Liver (tissue), 9 donors: ENCODE measurements around the gene BRSK2. TPM values are rescaled to one million over a fixed set of nuclear protein-coding genes. Genes with fewer than 3 reads are reported as not detected.

Experiments
- DNase-seq: peaks from one replicate; pipeline ENCODE4 v3.0.0-alpha.2; 2017; ENCODE audit warnings: low spot score
- H3K27ac ChIP-seq, 2 donors: one replicate each; pipeline ENCODE4 v1.7.0; 2013; ENCODE audit warnings: inconsistent platforms in 2 of 2, low read length in 2 of 2, control low read depth in 1 of 2, low read depth in 1 of 2, mild to moderate bottlenecking in 1 of 2
- H3K27me3 ChIP-seq, 4 donors: one replicate each; pipeline versions ENCODE4 v1.6.1 to v1.7.0; 2013; ENCODE audit warnings: low read length in 3 of 4, inconsistent platforms in 1 of 4, mild to moderate bottlenecking in 1 of 4, moderate library complexity in 1 of 4; ENCODE audit not compliant: control insufficient read depth in 4 of 4, insufficient read depth in 4 of 4
- H3K36me3 ChIP-seq, 4 donors: one replicate each; pipeline versions ENCODE4 v1.6.1 to v1.7.0; 2013; ENCODE audit warnings: low read length in 3 of 4, mild to moderate bottlenecking in 3 of 4, low read depth in 1 of 4, moderate library complexity in 1 of 4; ENCODE audit not compliant: control insufficient read depth in 4 of 4, insufficient read depth in 3 of 4
- H3K4me1 ChIP-seq, 4 donors: one replicate each; pipeline versions ENCODE4 v1.6.1 to v1.7.0; 2013; ENCODE audit warnings: low read length in 3 of 4, mild to moderate bottlenecking in 3 of 4, moderate library complexity in 1 of 4; ENCODE audit not compliant: control insufficient read depth in 4 of 4, insufficient read depth in 4 of 4
- H3K4me3 ChIP-seq, 3 donors: one replicate each; pipeline versions ENCODE4 v1.6.1 to v1.7.0; 2013; ENCODE audit warnings: low read length in 3 of 3, control low read depth in 1 of 3, low read depth in 1 of 3, mild to moderate bottlenecking in 1 of 3
- H3K9ac ChIP-seq, 2 donors: one replicate each; pipeline ENCODE4 v1.7.0; 2013; ENCODE audit warnings: low read length in 2 of 2, mild to moderate bottlenecking in 2 of 2, moderate library complexity in 2 of 2, control low read depth in 1 of 2, low read depth in 1 of 2
- H3K9me3 ChIP-seq, 4 donors: one replicate each; pipeline versions ENCODE4 v1.6.1 to v1.7.0; 2013; ENCODE audit warnings: low read length in 3 of 4; ENCODE audit not compliant: control insufficient read depth in 4 of 4
- EGR1 ChIP-seq, 2 donors: IDR thresholded peaks; 2 replicates each; pipeline ENCODE4 v1.6.1; 2016 to 2018; ENCODE audit warnings: antibody characterized with exemption in 2 of 2, low read depth in 2 of 2
- FOXA1 ChIP-seq: IDR thresholded peaks from 2 replicates; pipeline ENCODE4 v1.6.1; 2016; ENCODE audit warnings: antibody characterized with exemption
- FOXA2 ChIP-seq: IDR thresholded peaks from 2 replicates; pipeline ENCODE4 v1.6.1; 2016; ENCODE audit warnings: antibody characterized with exemption
- GABPA ChIP-seq, 2 donors: IDR thresholded peaks in 1 of 2; conservative IDR thresholded peaks in 1 of 2; 2 replicates each; pipeline ENCODE4 v1.6.1; 2016; ENCODE audit warnings: antibody characterized with exemption in 2 of 2, mild to moderate bottlenecking in 1 of 2, moderate library complexity in 1 of 2
- HNF4A ChIP-seq, 2 donors: conservative IDR thresholded peaks; 2 replicates each; pipeline ENCODE4 v1.6.1; 2016; ENCODE audit warnings: antibody characterized with exemption in 2 of 2, mild to moderate bottlenecking in 2 of 2
- HNF4G ChIP-seq: IDR thresholded peaks from 2 replicates; pipeline ENCODE4 v1.6.1; 2016; ENCODE audit warnings: antibody characterized with exemption
- JUND ChIP-seq, 2 donors: IDR thresholded peaks; 2 replicates each; pipeline ENCODE4 v1.6.1; 2016; ENCODE audit warnings: antibody characterized with exemption in 2 of 2
- NR2F2 ChIP-seq: IDR thresholded peaks from 2 replicates; pipeline ENCODE4 v1.6.1; 2016; ENCODE audit warnings: antibody characterized with exemption
- RAD21 ChIP-seq, 2 donors: IDR thresholded peaks; 2 replicates each; pipeline ENCODE4 v1.6.1; 2016; ENCODE audit warnings: antibody characterized with exemption in 2 of 2, mild to moderate bottlenecking in 2 of 2
- RXRA ChIP-seq, 2 donors: IDR thresholded peaks; 2 replicates each; pipeline ENCODE4 v1.6.1; 2017 to 2018; ENCODE audit warnings: antibody characterized with exemption in 2 of 2, mild to moderate bottlenecking in 1 of 2
- SP1 ChIP-seq: IDR thresholded peaks from 2 replicates; pipeline ENCODE4 v1.6.1; 2018; ENCODE audit warnings: antibody characterized with exemption, mild to moderate bottlenecking
- TAF1 ChIP-seq: conservative IDR thresholded peaks from 2 replicates; pipeline ENCODE4 v1.6.1; 2016; ENCODE audit warnings: antibody characterized with exemption, mild to moderate bottlenecking
- WGBS: extraction: QIAGEN DNeasy Blood & Tissue Kit; methylation state at CpG from one replicate; pipeline ENCODE4 v1.1.7; 2013; 5-methylcytosine and 5-hydroxymethylcytosine counted together
- polyA plus RNA-seq, 2 donors: library from polyadenylated mRNA; stranded (reverse) in 1 of 2; unstranded in 1 of 2; fragments of 200-250 nt in 1 of 2; fragments of >200 nt in 1 of 2; fragmentation: Nextera tagmentation in 1 of 2; extraction: Ambion mirVana in 1 of 2; gene quantifications; one replicate each; pipeline versions ENCODE4 v1.2.1 to v1.2.3, GENCODE V29; 2013 to 2015
- total RNA-seq, 2 donors: library from RNA; depleted of rRNA; stranded (reverse); fragments of >200 nt; gene quantifications; one replicate each; pipeline ENCODE4 v1.2.3, GENCODE V29; 2014
- TF ChIP-seq, protein P1 (sequence below): IDR thresholded peaks from 2 replicates; pipeline ENCODE4 v1.6.1; 2016; ENCODE audit warnings: antibody characterized with exemption, mild to moderate bottlenecking
- TF ChIP-seq, protein P2 (sequence below): IDR thresholded peaks from 2 replicates; pipeline ENCODE4 v1.6.1; 2016; ENCODE audit warnings: antibody characterized with exemption
- TF ChIP-seq, protein P3 (sequence below): fragments of 150-350 bp; IDR thresholded peaks from 2 replicates; pipeline ENCODE4 v1.5.1; 2017; ENCODE audit warnings: improper control_type of control experiment, low read depth, low read length; ENCODE audit not compliant: missing input control
- TF ChIP-seq, protein P4 (sequence below): IDR thresholded peaks from 2 replicates; pipeline ENCODE4 v1.6.1; 2016; ENCODE audit warnings: antibody characterized with exemption
- TF ChIP-seq, protein P5 (sequence below): IDR thresholded peaks from 2 replicates; pipeline ENCODE4 v1.6.1; 2016; ENCODE audit warnings: antibody characterized with exemption
- donor health status: healthy.
- donor health status: healthy.
- donor health status: healthy.
- donor health status: healthy.
- donor health status: healthy.

Gene BRSK2
- total and polyA plus RNA-seq, 4 donors: 0.05 to 0.17 TPM; not detected in 2

DNA sequence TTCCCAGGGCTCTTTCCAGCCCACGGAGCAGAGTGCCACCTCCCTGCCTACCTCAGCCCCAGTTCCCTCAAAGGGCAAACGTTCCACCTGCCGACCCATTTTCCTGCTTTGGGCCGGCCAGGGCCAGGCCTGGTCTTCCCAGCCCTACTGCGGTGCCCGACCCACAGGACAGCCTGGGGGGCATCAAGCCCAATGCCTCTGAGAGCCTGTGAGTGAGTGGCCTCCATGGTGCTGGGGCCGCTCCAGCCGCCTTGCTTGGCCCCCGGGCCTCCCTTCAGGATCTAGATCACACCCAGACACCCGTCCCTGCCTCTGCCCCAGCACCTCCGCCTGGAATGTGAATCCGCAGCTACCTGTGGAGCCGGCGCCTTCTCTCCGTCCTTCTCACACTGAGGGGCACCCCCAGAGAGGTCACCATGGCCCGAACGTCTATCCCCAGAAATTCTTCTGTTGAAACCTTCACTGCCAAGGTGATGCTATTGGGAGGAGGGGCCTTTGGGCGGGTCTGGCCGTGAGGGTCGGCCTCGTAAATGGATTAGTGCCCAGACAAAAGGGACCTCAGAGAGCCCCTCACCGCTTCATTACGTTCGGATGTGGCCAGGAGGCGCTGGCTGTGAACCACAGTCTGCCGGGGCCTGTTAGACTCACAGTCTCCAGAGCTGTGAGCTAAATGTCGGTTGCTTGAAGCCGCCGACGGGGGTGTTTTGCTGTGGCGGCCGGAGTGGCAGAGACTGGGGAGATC lies 36.2 kb upstream of the BRSK2 start:
- H3K4me1 ChIP-seq: no peaks in the 10 kb centered on the region
- WGBS: 78% methylated on average over 32 of the region's 32 CpGs
- no peak for TF ChIP-seq NR2F2
- no peak for TF ChIP-seq SP1
- no peak for TF ChIP-seq GABPA (IDR thresholded peaks at IDR 0.05 in 1 of 2, conservative IDR thresholded peaks at IDR 0.05 in 1 of 2)
- TF ChIP-seq, protein P1, sequence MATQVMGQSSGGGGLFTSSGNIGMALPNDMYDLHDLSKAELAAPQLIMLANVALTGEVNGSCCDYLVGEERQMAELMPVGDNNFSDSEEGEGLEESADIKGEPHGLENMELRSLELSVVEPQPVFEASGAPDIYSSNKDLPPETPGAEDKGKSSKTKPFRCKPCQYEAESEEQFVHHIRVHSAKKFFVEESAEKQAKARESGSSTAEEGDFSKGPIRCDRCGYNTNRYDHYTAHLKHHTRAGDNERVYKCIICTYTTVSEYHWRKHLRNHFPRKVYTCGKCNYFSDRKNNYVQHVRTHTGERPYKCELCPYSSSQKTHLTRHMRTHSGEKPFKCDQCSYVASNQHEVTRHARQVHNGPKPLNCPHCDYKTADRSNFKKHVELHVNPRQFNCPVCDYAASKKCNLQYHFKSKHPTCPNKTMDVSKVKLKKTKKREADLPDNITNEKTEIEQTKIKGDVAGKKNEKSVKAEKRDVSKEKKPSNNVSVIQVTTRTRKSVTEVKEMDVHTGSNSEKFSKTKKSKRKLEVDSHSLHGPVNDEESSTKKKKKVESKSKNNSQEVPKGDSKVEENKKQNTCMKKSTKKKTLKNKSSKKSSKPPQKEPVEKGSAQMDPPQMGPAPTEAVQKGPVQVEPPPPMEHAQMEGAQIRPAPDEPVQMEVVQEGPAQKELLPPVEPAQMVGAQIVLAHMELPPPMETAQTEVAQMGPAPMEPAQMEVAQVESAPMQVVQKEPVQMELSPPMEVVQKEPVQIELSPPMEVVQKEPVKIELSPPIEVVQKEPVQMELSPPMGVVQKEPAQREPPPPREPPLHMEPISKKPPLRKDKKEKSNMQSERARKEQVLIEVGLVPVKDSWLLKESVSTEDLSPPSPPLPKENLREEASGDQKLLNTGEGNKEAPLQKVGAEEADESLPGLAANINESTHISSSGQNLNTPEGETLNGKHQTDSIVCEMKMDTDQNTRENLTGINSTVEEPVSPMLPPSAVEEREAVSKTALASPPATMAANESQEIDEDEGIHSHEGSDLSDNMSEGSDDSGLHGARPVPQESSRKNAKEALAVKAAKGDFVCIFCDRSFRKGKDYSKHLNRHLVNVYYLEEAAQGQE: no peak
- TF ChIP-seq, protein P2, sequence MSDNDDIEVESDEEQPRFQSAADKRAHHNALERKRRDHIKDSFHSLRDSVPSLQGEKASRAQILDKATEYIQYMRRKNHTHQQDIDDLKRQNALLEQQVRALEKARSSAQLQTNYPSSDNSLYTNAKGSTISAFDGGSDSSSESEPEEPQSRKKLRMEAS: no peak
- TF ChIP-seq HNF4A (conservative IDR thresholded peaks at IDR 0.05): no peak
- TF ChIP-seq JUND (IDR thresholded peaks at IDR 0.05): no peak
- no peak for TF ChIP-seq RXRA (IDR thresholded peaks at IDR 0.05)
- no peak for TF ChIP-seq EGR1 (IDR thresholded peaks at IDR 0.05; ENCODE audit: low read depth in 2 of 2)
- no peak for TF ChIP-seq TAF1
- no peak for TF ChIP-seq RAD21 (IDR thresholded peaks at IDR 0.05)
- TF ChIP-seq, protein P3, sequence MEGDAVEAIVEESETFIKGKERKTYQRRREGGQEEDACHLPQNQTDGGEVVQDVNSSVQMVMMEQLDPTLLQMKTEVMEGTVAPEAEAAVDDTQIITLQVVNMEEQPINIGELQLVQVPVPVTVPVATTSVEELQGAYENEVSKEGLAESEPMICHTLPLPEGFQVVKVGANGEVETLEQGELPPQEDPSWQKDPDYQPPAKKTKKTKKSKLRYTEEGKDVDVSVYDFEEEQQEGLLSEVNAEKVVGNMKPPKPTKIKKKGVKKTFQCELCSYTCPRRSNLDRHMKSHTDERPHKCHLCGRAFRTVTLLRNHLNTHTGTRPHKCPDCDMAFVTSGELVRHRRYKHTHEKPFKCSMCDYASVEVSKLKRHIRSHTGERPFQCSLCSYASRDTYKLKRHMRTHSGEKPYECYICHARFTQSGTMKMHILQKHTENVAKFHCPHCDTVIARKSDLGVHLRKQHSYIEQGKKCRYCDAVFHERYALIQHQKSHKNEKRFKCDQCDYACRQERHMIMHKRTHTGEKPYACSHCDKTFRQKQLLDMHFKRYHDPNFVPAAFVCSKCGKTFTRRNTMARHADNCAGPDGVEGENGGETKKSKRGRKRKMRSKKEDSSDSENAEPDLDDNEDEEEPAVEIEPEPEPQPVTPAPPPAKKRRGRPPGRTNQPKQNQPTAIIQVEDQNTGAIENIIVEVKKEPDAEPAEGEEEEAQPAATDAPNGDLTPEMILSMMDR: no peak
- TF ChIP-seq, protein P4, sequence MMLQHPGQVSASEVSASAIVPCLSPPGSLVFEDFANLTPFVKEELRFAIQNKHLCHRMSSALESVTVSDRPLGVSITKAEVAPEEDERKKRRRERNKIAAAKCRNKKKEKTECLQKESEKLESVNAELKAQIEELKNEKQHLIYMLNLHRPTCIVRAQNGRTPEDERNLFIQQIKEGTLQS: no peak
- TF ChIP-seq FOXA1: no peak
- TF ChIP-seq HNF4G: no peak
- no peak for TF ChIP-seq FOXA2
- TF ChIP-seq, protein P5, sequence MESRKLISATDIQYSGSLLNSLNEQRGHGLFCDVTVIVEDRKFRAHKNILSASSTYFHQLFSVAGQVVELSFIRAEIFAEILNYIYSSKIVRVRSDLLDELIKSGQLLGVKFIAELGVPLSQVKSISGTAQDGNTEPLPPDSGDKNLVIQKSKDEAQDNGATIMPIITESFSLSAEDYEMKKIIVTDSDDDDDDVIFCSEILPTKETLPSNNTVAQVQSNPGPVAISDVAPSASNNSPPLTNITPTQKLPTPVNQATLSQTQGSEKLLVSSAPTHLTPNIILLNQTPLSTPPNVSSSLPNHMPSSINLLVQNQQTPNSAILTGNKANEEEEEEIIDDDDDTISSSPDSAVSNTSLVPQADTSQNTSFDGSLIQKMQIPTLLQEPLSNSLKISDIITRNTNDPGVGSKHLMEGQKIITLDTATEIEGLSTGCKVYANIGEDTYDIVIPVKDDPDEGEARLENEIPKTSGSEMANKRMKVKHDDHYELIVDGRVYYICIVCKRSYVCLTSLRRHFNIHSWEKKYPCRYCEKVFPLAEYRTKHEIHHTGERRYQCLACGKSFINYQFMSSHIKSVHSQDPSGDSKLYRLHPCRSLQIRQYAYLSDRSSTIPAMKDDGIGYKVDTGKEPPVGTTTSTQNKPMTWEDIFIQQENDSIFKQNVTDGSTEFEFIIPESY: no peak
- H3K4me3 ChIP-seq: no peak overlapping the region
- no peaks in the 10 kb centered on the region for H3K27me3 ChIP-seq
- no peak overlapping the region for H3K27ac ChIP-seq
- no peaks in the 10 kb centered on the region for H3K36me3 ChIP-seq
- DNase-seq: no peak
- H3K9me3 ChIP-seq: no peaks in the 10 kb centered on the region
- H3K9ac ChIP-seq: no peak overlapping the region
